HepG2 (cell line): ENCODE data around the gene PLEKHG5. TPM values are rescaled to one million over a fixed set of nuclear protein-coding genes. Genes with fewer than 3 reads are reported as not detected.
A peak's percentile ranks its signal among the peaks of the same experiment; 100 is the strongest.

Source experiments
- ATAC-seq: fragments of 200-7000 bp; cut with Tn5 transposase; 3 replicates; pipeline ENCODE4 v1.9.1; 2020; ENCODE audit warnings: mild to moderate bottlenecking, moderate library complexity
- BruUV-seq: library from RNA; stranded (reverse); fragments of 400-500 nt; replicated peaks from 2 replicates; lab custom pipeline; 2021; lab: Mats Ljungman, UMichigan
- CTCF ChIA-PET: fragments of 300-600 bp; formaldehyde crosslinking; extraction: SDS; loops from one replicate; lab custom pipeline; 2021; ENCODE audit warnings: low total read pairs, inconsistent platforms, low intra/inter-chr PET ratio; lab: Yijun Ruan, JAX
- POLR2A ChIA-PET: fragments of 350-600 bp; sonication (Branson Sonifier 250); formaldehyde crosslinking; loops from one replicate; lab custom pipeline; 2020; ENCODE audit warnings: antibody characterized with exemption, inconsistent platforms; lab: Yijun Ruan, JAX
- DNase-seq: peaks from one replicate; pipeline ENCODE4 v3.0.0-alpha.2; 2015; ENCODE audit warnings: low spot score
- FAIRE-seq: peaks from 3 replicates; lab custom pipeline; 2011; peaks lifted over from hg19 to GRCh38; lab: Jason Lieb, UNC
- H2AFZ ChIP-seq: one replicate; pipeline ENCODE4 v1.6.1; 2011; ENCODE audit warnings: low read length, inconsistent platforms
- H3K27ac ChIP-seq: fragments of 300-600 bp; 3 replicates; pipeline ENCODE4 v1.8.0; 2011; ENCODE audit warnings: mixed run types, mild to moderate bottlenecking, mixed read lengths, low read length, inconsistent platforms; ENCODE audit not compliant: insufficient read depth; ENCODE audit errors: extremely low read length
- H3K27me3 ChIP-seq, 2 experiments: fragments of 200-600 bp in 1 of 2; 2 replicates in 1 of 2; 3 replicates in 1 of 2; pipeline versions ENCODE4 v1.6.0 to v1.8.0; 2011; ENCODE audit warnings: low read length in 2 of 2, mild to moderate bottlenecking in 2 of 2, moderate library complexity in 2 of 2, inconsistent platforms in 1 of 2; ENCODE audit not compliant: insufficient read depth in 2 of 2, control insufficient read depth in 1 of 2
- H3K36me3 ChIP-seq, 2 experiments: fragments of 200-600 bp in 1 of 2; replicated peaks in 1 of 2; 2 replicates in 1 of 2; 3 replicates in 1 of 2; pipeline versions ENCODE4 v1.5.1 to v1.8.0; 2011; ENCODE audit warnings: low read length in 2 of 2, inconsistent platforms in 1 of 2; ENCODE audit not compliant: insufficient read depth in 2 of 2, control insufficient read depth in 1 of 2
- H3K4me1 ChIP-seq: 2 replicates; pipeline ENCODE4 v1.5.1; 2012; ENCODE audit warnings: low read length, inconsistent platforms; ENCODE audit not compliant: insufficient read depth
- H3K4me2 ChIP-seq: 2 replicates; pipeline ENCODE4 v1.6.0; 2011; ENCODE audit warnings: low read depth, low read length, inconsistent platforms
- H3K4me3 ChIP-seq, 3 experiments: fragments of 200-600 bp in 1 of 3; sonication (generic), shearing (Covaris generic) in 1 of 3; replicated peaks in 1 of 3; 2 replicates each; pipeline ENCODE4 v1.5.1; 2011 to 2016; ENCODE audit warnings: low read length in 3 of 3, inconsistent platforms in 2 of 3, low read depth in 2 of 3, mild to moderate bottlenecking in 2 of 3, control low read depth in 1 of 3, mixed read lengths in 1 of 3; ENCODE audit not compliant: insufficient read depth in 1 of 3
- H3K79me2 ChIP-seq: one replicate; pipeline ENCODE4 v1.6.1; 2011; ENCODE audit warnings: low read length, inconsistent platforms; ENCODE audit not compliant: insufficient read depth
- H3K9ac ChIP-seq: 2 replicates; pipeline ENCODE4 v1.6.0; 2011; ENCODE audit warnings: mild to moderate bottlenecking, low read depth, low read length, inconsistent platforms; ENCODE audit not compliant: insufficient read depth
- H3K9me3 ChIP-seq: 2 replicates; pipeline ENCODE4 v1.5.1; 2012; ENCODE audit warnings: mild to moderate bottlenecking, low read length
- H4K20me1 ChIP-seq: 2 replicates; pipeline ENCODE4 v1.6.0; 2011; ENCODE audit warnings: inconsistent platforms, mild to moderate bottlenecking, low read length, moderate library complexity; ENCODE audit not compliant: insufficient read depth
- ATF7-NPFF ChIP-seq: sonication (generic); formaldehyde crosslinking; IDR thresholded peaks from 2 replicates; pipeline ENCODE4 v1.8.1; 2023; ENCODE audit warnings: mild to moderate bottlenecking, low read depth, missing genetic modification reagents, moderate library complexity
- GABPB1 ChIP-seq: IDR thresholded peaks from 2 replicates; pipeline ENCODE4 v1.6.1; 2016; ENCODE audit warnings: mild to moderate bottlenecking, missing genetic modification reagents, moderate library complexity, missing compliant biosample characterization
- REXO4 ChIP-seq: sonication (generic); formaldehyde crosslinking; IDR thresholded peaks from 2 replicates; pipeline ENCODE4 v1.8.0; 2022; ENCODE audit warnings: missing genetic modification reagents, mild to moderate bottlenecking, borderline replicate concordance
- TFE3 ChIP-seq: IDR thresholded peaks from 2 replicates; pipeline ENCODE4 v1.6.1; 2016
- ZGPAT ChIP-seq: IDR thresholded peaks from 2 replicates; pipeline ENCODE4 v1.6.1; 2016; ENCODE audit warnings: mild to moderate bottlenecking
- ZHX1 ChIP-seq: sonication (generic); formaldehyde crosslinking; IDR thresholded peaks from 2 replicates; pipeline ENCODE4 v1.8.1; 2022; ENCODE audit warnings: low read depth, mild to moderate bottlenecking, missing genetic modification reagents
- ZNF501 ChIP-seq: sonication (generic); formaldehyde crosslinking; IDR thresholded peaks from 2 replicates; pipeline ENCODE4 v1.5.1; 2020; ENCODE audit warnings: mild to moderate bottlenecking, moderate library complexity, missing genetic modification reagents
- ZNF563 ChIP-seq: sonication (generic); formaldehyde crosslinking; IDR thresholded peaks from 2 replicates; pipeline ENCODE4 v1.8.0; 2022; ENCODE audit warnings: mild to moderate bottlenecking, moderate library complexity, missing genetic modification reagents
- ZNF629 ChIP-seq: sonication (generic); formaldehyde crosslinking; conservative IDR thresholded peaks from 2 replicates; pipeline ENCODE4 v1.5.0; 2020; ENCODE audit warnings: missing genetic modification reagents
- ZNF670 ChIP-seq: sonication (generic); formaldehyde crosslinking; IDR thresholded peaks from 2 replicates; pipeline ENCODE4 v1.8.0; 2022; ENCODE audit warnings: mild to moderate bottlenecking, missing genetic modification reagents, borderline replicate concordance
- ZNF703 ChIP-seq: sonication (generic); formaldehyde crosslinking; IDR thresholded peaks from 2 replicates; pipeline ENCODE4 v1.5.1; 2020; ENCODE audit warnings: missing genetic modification reagents, mild to moderate bottlenecking, moderate library complexity, borderline replicate concordance
- ZNF781 ChIP-seq: sonication (generic); formaldehyde crosslinking; IDR thresholded peaks from 2 replicates; pipeline ENCODE4 v1.5.1; 2020; ENCODE audit warnings: borderline replicate concordance, mild to moderate bottlenecking, missing genetic modification reagents; ENCODE audit errors: not compliant biosample characterization
- ZXDC ChIP-seq: sonication (generic); formaldehyde crosslinking; IDR thresholded peaks from 2 replicates; pipeline ENCODE4 v1.5.0; 2020; ENCODE audit warnings: mild to moderate bottlenecking, missing genetic modification reagents
- WGBS: methylation state at CpG from one replicate; pipeline ENCODE4 v1.1.6; 2017; ENCODE audit warnings: low lambda C conversion rate; 5-methylcytosine and 5-hydroxymethylcytosine counted together
- in situ Hi-C: cut with HindIII; loops from 2 replicates; pipeline ENCODE4 v1.10.0; 2017; ENCODE audit warnings: low pct_unique_long_range_greater_than_20kb; ENCODE audit not compliant: extremely low pct_ligation_motif_present
- intact Hi-C: fragments of 100-400 bp; cut with micrococcal nuclease; formaldehyde crosslinking; loops from one replicate; pipeline ENCODE4 v1.10.0; 2022; ENCODE audit not compliant: unreplicated experiment
- polyA plus RNA-seq, 8 experiments: library from polyadenylated mRNA; depleted of rRNA in 3 of 8; stranded (reverse) in 7 of 8; unstranded in 1 of 8; fragments of >200 nt; fragmentation: Illumina TruSeq in 4 of 8; extraction: Trizol in 4 of 8; gene quantifications; 2 replicates each; pipeline versions ENCODE4 v1.2.1 to v1.2.3, GENCODE V29; 2011 to 2016; ENCODE audit warnings: low read depth in 4 of 8, missing spikeins in 1 of 8, mixed read lengths in 1 of 8; ENCODE audit not compliant: insufficient read depth in 1 of 8
- total RNA-seq, 5 experiments: library from RNA; depleted of rRNA; stranded (reverse); fragments of >200 nt; fragmentation: Illumina TruSeq; extraction: Trizol; gene quantifications; 2 replicates each; pipeline ENCODE4 v1.2.3, GENCODE V29; 2016; ENCODE audit warnings: low read depth in 1 of 5

PLEKHG5 gene
- total and polyA plus RNA-seq, 2 of the 13 experiments (the other 11 are each of a cell fraction or from before 2014, with no cell fraction given) = 1.9 to 3.5 TPM

GRCh38 chr1:6511561-6512244, 20.2 kb upstream of the PLEKHG5 start:
- H3K36me3 ChIP-seq = no peaks in the 10 kb centered on the region
- FAIRE-seq = no peak
- no peak for DNase-seq
- H3K9me3 ChIP-seq = no peaks in the 10 kb centered on the region
- peak overlapping the region; percentile 54 for H3K27ac ChIP-seq
- H3K79me2 ChIP-seq = no peaks in the 10 kb centered on the region
- ChIA-PET POLR2A (interaction anchor here (0.6 to 2.5 kb wide), 3 partner anchors 11 to 21 kb away, joined by 3 to 20 read pairs (median 13); partner anchors contain the start of gene PLEKHG5), CTCF (no interaction called here)
- H3K9ac ChIP-seq = peak overlapping the region; percentile 50; the same call in 1 of the 2 replicates
- no peaks in the 10 kb centered on the region for H4K20me1 ChIP-seq
- H2AFZ ChIP-seq = no peak overlapping the region
- in situ Hi-C loops = no loop called here
- peak; percentile 31 for ATAC-seq
- 28% methylated on average over 13 of the region's 16 CpGs for WGBS
- TSS peak; percentile 86 for BruUV-seq
- intact Hi-C loops = no loop called here
- H3K27me3 ChIP-seq = peaks cover 13 to 21% of the 10 kb centered on the region in 2 experiments; a peak in 3 of 5 replicates
- peaks cover 65% of the 10 kb centered on the region for H3K4me1 ChIP-seq
- peak overlapping the region; percentile 6 to 53 (median 21); a peak in 5 of 6 replicates for H3K4me3 ChIP-seq
- H3K4me2 ChIP-seq = peak overlapping the region; percentile 90
- 0 out of 2 replicates have a peak, but pooled peaks have one; percentile 14 for TF ChIP-seq ZGPAT
- peak; percentile 51; the same call in 1 of the 2 replicates for TF ChIP-seq ZNF629 (CRISPR knock-in tag)
- TF ChIP-seq ZHX1 = no peak
- TF ChIP-seq ZNF781 (CRISPR knock-in tag) = no peak
- peak; percentile 29; the same call in 1 of the 2 replicates for TF ChIP-seq ZNF703 (CRISPR knock-in tag)
- TF ChIP-seq ZNF670 = no peak
- no peak for TF ChIP-seq TFE3 (CRISPR knock-in tag)
- 0 out of 2 replicates have a peak, but pooled peaks have one; percentile 5 for TF ChIP-seq GABPB1 (CRISPR knock-in tag)
- TF ChIP-seq ZNF563 = no peak
- no peak for TF ChIP-seq REXO4
- TF ChIP-seq ATF7-NPFF (CRISPR knock-in tag) = no peak
- TF ChIP-seq ZXDC (CRISPR knock-in tag) = no peak
- TF ChIP-seq ZNF501 (CRISPR knock-in tag) = no peak; the same call in 1 of the 2 replicates
